HUES48 (cell line): Measurements from ENCODE around the gene RASSF8.

Experiments
- H3K27ac ChIP-seq: one replicate; pipeline ENCODE4 v1.7.0; 2013; ENCODE audit warnings: low read depth, low read length, inconsistent platforms
- H3K27me3 ChIP-seq: 2 replicates; pipeline ENCODE4 v1.6.1; 2013; ENCODE audit warnings: mild to moderate bottlenecking, low read length; ENCODE audit not compliant: control insufficient read depth, insufficient read depth
- H3K36me3 ChIP-seq: 2 replicates; pipeline ENCODE4 v1.6.1; 2013; ENCODE audit warnings: low read length; ENCODE audit not compliant: control insufficient read depth, insufficient read depth
- H3K4me1 ChIP-seq: 2 replicates; pipeline ENCODE4 v1.6.1; 2013; ENCODE audit warnings: mild to moderate bottlenecking, low read length; ENCODE audit not compliant: control insufficient read depth, insufficient read depth
- H3K4me3 ChIP-seq: 2 replicates; pipeline ENCODE4 v1.5.1; 2013; ENCODE audit warnings: mild to moderate bottlenecking, low read depth, low read length
- H3K9ac ChIP-seq: 2 replicates; pipeline ENCODE4 v1.6.1; 2013; ENCODE audit warnings: mild to moderate bottlenecking, low read depth, low read length, moderate library complexity
- H3K9me3 ChIP-seq: 2 replicates; pipeline ENCODE4 v1.6.1; 2013; ENCODE audit warnings: low read length; ENCODE audit not compliant: control insufficient read depth, insufficient read depth

RASSF8 gene

GRCh38 chr12:26009593-26009992, 51.1 kb downstream of the RASSF8 start:
- Histone ChIP-seq H3K36me3 (no peaks in the 10 kb centered on the region), H3K9ac (no peak overlapping the region), H3K27ac (no peak overlapping the region), H3K27me3 (no peaks in the 10 kb centered on the region), H3K9me3 (no peaks in the 10 kb centered on the region), H3K4me1 (peaks cover 16% of the 10 kb centered on the region), H3K4me3 (no peak overlapping the region)

- no peak overlapping the region for H3K4me3 ChIP-seq
- no peaks in the 10 kb centered on the region for H3K36me3 ChIP-seq
- peaks cover 19% of the 10 kb centered on the region for H3K4me1 ChIP-seq
- H3K27ac ChIP-seq, result no peak overlapping the region
- H3K27me3 ChIP-seq, result no peaks in the 10 kb centered on the region
- no peak overlapping the region for H3K9ac ChIP-seq
- H3K9me3 ChIP-seq, result no peaks in the 10 kb centered on the region
These were observed 51.9 kb downstream of the RASSF8 start for GRCh38 chr12:26010293-26010821.

GRCh38 chr12:26011099-26011498, 52.6 kb downstream of the RASSF8 start:
- Histone ChIP-seq H3K9ac (no peak overlapping the region), H3K4me1 (peaks cover 26% of the 10 kb centered on the region), H3K9me3 (no peaks in the 10 kb centered on the region), H3K36me3 (no peaks in the 10 kb centered on the region), H3K27ac (no peak overlapping the region), H3K4me3 (no peak overlapping the region), H3K27me3 (no peaks in the 10 kb centered on the region)

- no peaks in the 10 kb centered on the region for H3K9me3 ChIP-seq
- peaks cover 27% of the 10 kb centered on the region for H3K4me1 ChIP-seq
- no peak overlapping the region for H3K9ac ChIP-seq
- no peak overlapping the region for H3K4me3 ChIP-seq
- no peak overlapping the region for H3K27ac ChIP-seq
- no peaks in the 10 kb centered on the region for H3K27me3 ChIP-seq
- H3K36me3 ChIP-seq, result no peaks in the 10 kb centered on the region
These were observed 55.6 kb downstream of the RASSF8 start for GRCh38 chr12:26014085-26014484.

- H3K4me3 ChIP-seq, result no peak overlapping the region
- H3K27ac ChIP-seq, result no peak overlapping the region
- no peaks in the 10 kb centered on the region for H3K36me3 ChIP-seq
- peaks cover 29% of the 10 kb centered on the region for H3K4me1 ChIP-seq
- H3K9ac ChIP-seq, result no peak overlapping the region
- no peaks in the 10 kb centered on the region for H3K9me3 ChIP-seq
- no peaks in the 10 kb centered on the region for H3K27me3 ChIP-seq
These were observed 58.0 kb downstream of the RASSF8 start for GRCh38 chr12:26016516-26016915.

- Histone ChIP-seq H3K27me3 (no peaks in the 10 kb centered on the region), H3K9ac (no peak overlapping the region), H3K27ac (peak overlapping the region; percentile 17), H3K4me1 (peaks cover 35% of the 10 kb centered on the region), H3K36me3 (no peaks in the 10 kb centered on the region), H3K4me3 (no peak overlapping the region), H3K9me3 (no peaks in the 10 kb centered on the region)
These were observed 59.2 kb downstream of the RASSF8 start for GRCh38 chr12:26017484-26018211.

GRCh38 chr12:26018926-26019325, 60.4 kb downstream of the RASSF8 start:
- H3K9me3 ChIP-seq, result no peaks in the 10 kb centered on the region
- H3K27me3 ChIP-seq, result no peaks in the 10 kb centered on the region
- no peak overlapping the region for H3K9ac ChIP-seq
- H3K27ac ChIP-seq, result no peak overlapping the region
- H3K36me3 ChIP-seq, result no peaks in the 10 kb centered on the region
- H3K4me1 ChIP-seq, result peaks cover 35% of the 10 kb centered on the region
- no peak overlapping the region for H3K4me3 ChIP-seq

GRCh38 chr12:26021534-26021933, 63.1 kb downstream of the RASSF8 start:
- Histone ChIP-seq H3K9me3 (no peaks in the 10 kb centered on the region), H3K9ac (no peak overlapping the region), H3K4me1 (peaks cover 20% of the 10 kb centered on the region), H3K27me3 (no peaks in the 10 kb centered on the region), H3K27ac (no peak overlapping the region), H3K4me3 (no peak overlapping the region), H3K36me3 (no peaks in the 10 kb centered on the region)

- peaks cover 16% of the 10 kb centered on the region for H3K4me1 ChIP-seq
- no peaks in the 10 kb centered on the region for H3K27me3 ChIP-seq
- no peak overlapping the region for H3K4me3 ChIP-seq
These were observed 63.6 kb downstream of the RASSF8 start for GRCh38 chr12:26022043-26022442.

GRCh38 chr12:26026713-26027112, 68.2 kb downstream of the RASSF8 start:
- Histone ChIP-seq H3K9ac (no peak overlapping the region), H3K4me1 (peaks cover 6% of the 10 kb centered on the region), H3K36me3 (no peaks in the 10 kb centered on the region), H3K9me3 (no peaks in the 10 kb centered on the region), H3K4me3 (no peak overlapping the region), H3K27me3 (no peaks in the 10 kb centered on the region), H3K27ac (no peak overlapping the region)

More at GRCh38 chr12:26022043-26022442, 63.6 kb downstream of the RASSF8 start:
- Histone ChIP-seq H3K27ac (no peak overlapping the region), H3K9me3 (no peaks in the 10 kb centered on the region), H3K36me3 (no peaks in the 10 kb centered on the region), H3K9ac (no peak overlapping the region)

- no peak overlapping the region for H3K4me3 ChIP-seq
- no peaks in the 10 kb centered on the region for H3K36me3 ChIP-seq
- no peak overlapping the region for H3K9ac ChIP-seq
- no peaks in the 10 kb centered on the region for H3K9me3 ChIP-seq
- no peak overlapping the region for H3K27ac ChIP-seq
- H3K27me3 ChIP-seq, result no peaks in the 10 kb centered on the region
- H3K4me1 ChIP-seq, result peaks cover 2% of the 10 kb centered on the region
These were observed 68.9 kb downstream of the RASSF8 start for GRCh38 chr12:26027401-26027800.
